ENCODE data around the gene BTF3. TPM values are rescaled to one million over a fixed set of nuclear protein-coding genes. Genes with fewer than 3 reads are reported as not detected.

The BTF3 gene
- total RNA-seq, 2 donors from 2014 or later: 522 to 537 TPM

DNA sequence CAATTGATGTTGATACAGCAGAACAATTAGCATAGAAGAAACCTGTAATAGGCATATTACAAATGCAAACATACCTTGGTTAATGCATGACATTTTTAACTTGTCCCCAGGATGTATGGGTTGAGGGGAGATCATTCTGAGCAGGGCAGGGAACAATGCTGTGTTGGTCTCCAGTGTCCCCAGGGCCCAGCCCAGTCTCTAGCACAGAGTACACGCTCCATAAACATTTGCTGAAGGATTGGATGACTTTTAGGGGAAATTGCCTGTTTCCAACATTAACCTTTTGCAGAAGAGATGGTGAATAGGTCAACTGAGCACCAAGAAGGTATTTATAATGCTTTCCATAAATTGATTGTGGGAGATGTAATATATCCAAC lies 47.1 kb downstream of the BTF3 start:
- intact Hi-C loops (cut with DNase I, micrococcal nuclease): no loop called here
- ATAC-seq: no peak
- DNase-seq: no peak

DNA sequence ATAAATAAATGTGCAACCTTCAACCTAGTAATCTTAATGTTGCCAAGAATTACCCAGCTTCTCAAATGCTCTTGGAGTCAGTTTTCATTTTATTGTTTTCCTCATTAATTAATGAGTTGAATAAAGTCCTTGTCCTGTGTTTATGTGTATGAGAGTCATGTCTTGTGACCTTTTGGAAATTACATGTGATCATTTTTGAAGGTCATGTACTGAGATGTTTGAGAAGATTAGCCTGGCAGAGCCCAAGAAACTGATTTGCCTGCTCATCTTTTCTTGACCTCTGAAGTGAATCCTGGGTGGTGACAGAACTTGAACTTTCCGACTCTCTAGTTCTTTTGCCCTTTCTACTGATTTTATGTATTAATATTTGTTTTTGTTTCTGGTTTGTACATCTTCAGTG lies 51.8 kb downstream of the BTF3 start:
- intact Hi-C loops (cut with DNase I, micrococcal nuclease): no loop called here
- DNase-seq (no peak), ATAC-seq (no peak)

DNA sequence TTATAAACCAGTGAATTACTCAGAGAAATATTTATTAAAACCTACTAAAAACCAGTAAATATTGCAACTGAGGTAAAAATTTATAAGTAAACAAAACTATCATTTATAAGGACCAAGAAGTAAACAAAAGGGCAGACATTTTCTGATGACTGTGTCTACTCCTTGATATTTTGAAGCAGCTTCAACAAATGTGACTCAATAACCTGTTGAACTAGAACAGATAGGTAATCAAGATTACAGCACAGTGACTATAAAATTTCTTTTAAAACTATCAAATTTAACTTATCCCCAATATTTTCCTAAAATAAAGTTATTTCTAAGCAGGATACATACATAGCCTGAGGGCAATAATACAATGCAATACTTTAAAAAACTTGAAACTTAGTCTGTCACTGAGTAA lies 54.4 kb downstream of the BTF3 start:
- DNase-seq: no peak
- ATAC-seq: no peak
- intact Hi-C loops (cut with DNase I, micrococcal nuclease): no loop called here

Other genes starting within 250 kb of the BTF3 start
- under 1 TPM in 1 of 2 donors, not detected in 1; 0.20 TPM for gene FOXD1, start 49.7 kb upstream of the BTF3 start, total RNA-seq
- 10 to 100 TPM; 19.5 to 20.7 TPM for gene ANKRA2, start 67.2 kb downstream of the BTF3 start, total RNA-seq
- gene UTP15, start 67.3 kb downstream of the BTF3 start, total RNA-seq: 10 to 100 TPM in 1 of 2 donors, 1 to 10 TPM in 1; 9.3 to 12.4 TPM
- gene ARHGEF28, start 127.8 kb downstream of the BTF3 start, total RNA-seq: 10 to 100 TPM in 1 of 2 donors, 1 to 10 TPM in 1; 9.5 to 13.5 TPM